ENCODE measurements around the gene CHRM5.
"Not testable (repeated sequence)": the region's sequence is repeated elsewhere in the genome, so short reads cannot be mapped to it uniquely, and the experiment has no call there.

The CHRM5 gene

GRCh38 chr15:33988384-33988783, 20.1 kb downstream of the CHRM5 start:
- no peak for DNase-seq

GRCh38 chr15:33994005-33994615, 25.8 kb downstream of the CHRM5 start:
- no peak for DNase-seq

- DNase-seq = not testable (repeated sequence)
These were observed 27.4 kb downstream of the CHRM5 start for GRCh38 chr15:33995666-33996065.

- no peak for DNase-seq
These were observed 33.2 kb downstream of the CHRM5 start for GRCh38 chr15:34001536-34001935.

GRCh38 chr15:34006381-34006780, 38.1 kb downstream of the CHRM5 start:
- no peak for DNase-seq

- DNase-seq = no peak
These were observed 41.4 kb downstream of the CHRM5 start for GRCh38 chr15:34009656-34010055.

GRCh38 chr15:34010921-34011320, 42.6 kb downstream of the CHRM5 start:
- no peak for DNase-seq

GRCh38 chr15:34011481-34011880, 43.2 kb downstream of the CHRM5 start:
- no peak for DNase-seq

- no peak for DNase-seq
These were observed 44.2 kb downstream of the CHRM5 start for GRCh38 chr15:34012461-34013028.

- no peak for DNase-seq
These were observed 45.4 kb downstream of the CHRM5 start for GRCh38 chr15:34013746-34014145.

- DNase-seq = no peak
These were observed 46.3 kb downstream of the CHRM5 start for GRCh38 chr15:34014556-34014955.

GRCh38 chr15:34018021-34018645, 49.8 kb downstream of the CHRM5 start:
- DNase-seq = no peak

- not testable (repeated sequence) for DNase-seq
These were observed 50.4 kb downstream of the CHRM5 start for GRCh38 chr15:34018738-34019137.

GRCh38 chr15:34019369-34019990, 51.2 kb downstream of the CHRM5 start:
- no peak for DNase-seq

GRCh38 chr15:34023907-34024306, 55.6 kb downstream of the CHRM5 start:
- DNase-seq = no peak

GRCh38 chr15:34025252-34025651, 57.0 kb downstream of the CHRM5 start:
- no peak for DNase-seq

GRCh38 chr15:34027606-34028005, 59.3 kb downstream of the CHRM5 start:
- no peak for DNase-seq

- DNase-seq = no peak
These were observed 63.9 kb downstream of the CHRM5 start for GRCh38 chr15:34031987-34032760.

GRCh38 chr15:34038023-34038870, 70.0 kb downstream of the CHRM5 start:
- DNase-seq = peak; percentile 89

GRCh38 chr15:34038871-34039789, 70.8 kb downstream of the CHRM5 start, which contains the start of gene AVEN:
AVEN (minus strand) TSS chr15:34039204; CDS start chr15:34039046, 158 bp downstream.
- peak; percentile 86 for DNase-seq

- DNase-seq = no peak
These were observed 71.5 kb downstream of the CHRM5 start for GRCh38 chr15:34039790-34040113.
